Pancreas (tissue), 10 donors: Measurements from ENCODE around the gene ZNF341. TPM values are rescaled to one million over a fixed set of nuclear protein-coding genes. Genes with fewer than 3 reads are reported as not detected.

Source experiments
- ATAC-seq, 4 donors: fragments of 200-7000 bp; cut with Tn5 transposase; one replicate each; pipeline versions ENCODE4 v1.8.0 to v1.9.1; 2020; ENCODE audit warnings: mild to moderate bottlenecking in 4 of 4, moderate library complexity in 4 of 4
- DNase-seq, 6 donors: peaks; one replicate each; pipeline ENCODE4 v3.0.0-alpha.2; 2020
- FAIRE-seq: peaks from 2 replicates; lab custom pipeline; 2012; peaks lifted over from hg19 to GRCh38; lab: Jason Lieb, UNC
- H3K27ac ChIP-seq, 4 donors: fragments of 200-600 bp; sonication (generic); 1 replicate in 3 of 4; 2 replicates in 1 of 4; pipeline versions ENCODE4 v1.5.0 to v1.8.0; 2020
- H3K27me3 ChIP-seq, 4 donors: fragments of 200-600 bp; one replicate each; pipeline ENCODE4 v1.8.0; 2021
- H3K36me3 ChIP-seq, 3 donors: fragments of 200-600 bp; sonication (generic) in 1 of 3; one replicate each; pipeline versions ENCODE4 v1.5.0 to v1.8.0; 2020 to 2021
- H3K4me1 ChIP-seq, 3 donors: fragments of 200-600 bp; one replicate each; pipeline ENCODE4 v1.8.0; 2021
- H3K4me3 ChIP-seq, 4 donors: fragments of 200-600 bp; sonication (generic) in 2 of 4; one replicate each; pipeline versions ENCODE4 v1.5.0 to v1.8.0; 2020 to 2021
- H3K9me3 ChIP-seq, 4 donors: fragments of 200-600 bp; one replicate each; pipeline ENCODE4 v1.8.0; 2021
- CTCF ChIP-seq, 4 donors: fragments of 200-600 bp; sonication (generic) in 3 of 4; IDR thresholded peaks; one replicate each; pipeline versions ENCODE4 v1.5.0 to v1.8.0; 2021; ENCODE audit warnings: antibody characterized with exemption in 4 of 4
- WGBS, 2 donors: extraction: QIAGEN DNeasy Blood & Tissue Kit; methylation state at CpG; one replicate each; pipeline ENCODE4 v1.1.7; 2013; 5-methylcytosine and 5-hydroxymethylcytosine counted together
- intact Hi-C, 3 donors: fragments of 100-400 bp; cut with DNase I; formaldehyde crosslinking; loops; one replicate each; pipeline versions ENCODE4 v1.11.1 to v1.14.2; 2022
- polyA plus RNA-seq, 2 donors: library from polyadenylated mRNA; stranded (reverse); fragments of 200-250 nt; gene quantifications; one replicate each; pipeline ENCODE4 v1.2.3, GENCODE V29; 2013
- total RNA-seq, 6 donors: library from RNA; stranded (reverse); fragmentation: NEBNext Ultra II Directional in 4 of 6; extraction: Animal tissue kit (Norgen Biotek cat#: 25700) in 4 of 6; gene quantifications; one replicate each; pipeline versions ENCODE4 v1.2.1 to v1.2.4, GENCODE V29; 2021 to 2023
- donor health status: healthy with polysubstance abuse.
- donor health status: DM: no; HTN: no; CAD: no; lungs with moderate emphysema.
- donor health status: DM: no; HTN: no; CAD: no.
- donor health status: control.
- donor health status: control.
- donor health status: Bipolar disorder and iron deficiency.
- donor health status: DM: yes; HTN: yes; CAD: no.
- donor health status: DM: no; HTN: no; CAD: no.
- donor health status: DM: no; HTN: no; CAD: no.
- donor health status: DM: yes; HTN: yes; CAD: no.

ZNF341 gene
- total and polyA plus RNA-seq, 8 donors: 1.1 to 5.7 (median 1.6) TPM

- ATAC-seq: peak; percentile 70 to 90 (median 74)
- no peak for TF ChIP-seq CTCF (IDR thresholded peaks at IDR 0.05)
- Histone ChIP-seq H3K4me1 (peaks cover 2 to 19% (median 10%) of the 10 kb centered on the region in 3 donors), H3K27me3 (no peaks in the 10 kb centered on the region), H3K9me3 (no peaks in the 10 kb centered on the region), H3K27ac (peak overlapping the region in 3 of 4 donors; percentile 33 to 85 (median 74)), H3K4me3 (no peak overlapping the region), H3K36me3 (no peaks in the 10 kb centered on the region)
- DNase-seq: peak in 5 of 6 donors; percentile 58 to 82 (median 68)
- no peak for FAIRE-seq
- intact Hi-C loops: no loop called here
- 87% methylated on average over 11 of the region's 11 CpGs for WGBS, 2 donors
Observed at GRCh38 chr20:33789109-33789857, 57.5 kb downstream of the ZNF341 start.

- FAIRE-seq: no peak
- H3K27ac ChIP-seq: peak overlapping the region in 3 of 4 donors; percentile 22 to 85 (median 74)
- intact Hi-C loops: no loop called here
Observed at GRCh38 chr20:33789858-33790182, 58.0 kb downstream of the ZNF341 start.

GRCh38 chr20:33790566-33790965, 58.8 kb downstream of the ZNF341 start:
- Histone ChIP-seq H3K4me3 (no peak overlapping the region), H3K27ac (peak overlapping the region in 3 of 4 donors; percentile 22 to 85 (median 74)), H3K9me3 (no peaks in the 10 kb centered on the region), H3K36me3 (no peaks in the 10 kb centered on the region), H3K27me3 (no peaks in the 10 kb centered on the region), H3K4me1 (peaks cover 13 to 31% (median 17%) of the 10 kb centered on the region in 3 donors)
- 63 to 73% methylated on average over 11 of the region's 11 CpGs for WGBS, 2 donors
- DNase-seq: peak; percentile 65 to 90 (median 68)
- no peak for TF ChIP-seq CTCF (IDR thresholded peaks at IDR 0.05)
- FAIRE-seq: no peak
- peak; percentile 54 to 86 (median 67) for ATAC-seq
- intact Hi-C loops: no loop called here

More at GRCh38 chr20:33789858-33790182, 58.0 kb downstream of the ZNF341 start:
- no peak for DNase-seq
- ATAC-seq: no peak
- no peaks in the 10 kb centered on the region for H3K36me3 ChIP-seq
- no peak for TF ChIP-seq CTCF (IDR thresholded peaks at IDR 0.05)
- WGBS, 2 donors: 71 to 73% methylated on average over 5 of the region's 5 CpGs
- no peaks in the 10 kb centered on the region for H3K9me3 ChIP-seq
- H3K27me3 ChIP-seq: no peaks in the 10 kb centered on the region
- peaks cover 7 to 24% (median 10%) of the 10 kb centered on the region in 3 donors for H3K4me1 ChIP-seq
- H3K4me3 ChIP-seq: no peak overlapping the region

- Histone ChIP-seq H3K4me1 (peaks cover 17 to 36% (median 22%) of the 10 kb centered on the region in 3 donors), H3K4me3 (no peak overlapping the region), H3K27ac (peak overlapping the region in 1 of 4 donors; percentile 85), H3K27me3 (no peaks in the 10 kb centered on the region), H3K9me3 (no peaks in the 10 kb centered on the region), H3K36me3 (no peaks in the 10 kb centered on the region)
- DNase-seq (peak in 3 of 6 donors; percentile 39 to 77 (median 59)), FAIRE-seq (no peak), ATAC-seq (no peak)
- 91 to 94% methylated on average over 30 to 31 of the region's 31 CpGs for WGBS, 2 donors
- TF ChIP-seq CTCF (IDR thresholded peaks at IDR 0.05): no peak
- intact Hi-C loops: no loop called here
Observed at GRCh38 chr20:33791021-33791420, 59.2 kb downstream of the ZNF341 start.

GRCh38 chr20:33791540-33791939, 59.7 kb downstream of the ZNF341 start:
- 87 to 89% methylated on average over 9 of the region's 9 CpGs for WGBS, 2 donors
- Histone ChIP-seq H3K4me1 (peaks cover 22 to 39% (median 27%) of the 10 kb centered on the region in 3 donors), H3K36me3 (no peaks in the 10 kb centered on the region), H3K27ac (no peak overlapping the region), H3K9me3 (no peaks in the 10 kb centered on the region), H3K4me3 (no peak overlapping the region), H3K27me3 (no peaks in the 10 kb centered on the region)
- DNase-seq (peak in 1 of 6 donors; percentile 58), ATAC-seq (no peak), FAIRE-seq (no peak)
- no peak for TF ChIP-seq CTCF (IDR thresholded peaks at IDR 0.05)
- intact Hi-C loops: no loop called here
